Amniotic stem cell (primary cell): ENCODE results near the gene SARM1.
"Not testable (repeated sequence)": the region's sequence is repeated elsewhere in the genome, so short reads cannot be mapped to it uniquely, and the experiment has no call there.

Source experiments
- DNase-seq: peaks from one replicate; lab custom pipeline; 2025; lab: John Stamatoyannopoulos, UW

SARM1 gene

DNA sequence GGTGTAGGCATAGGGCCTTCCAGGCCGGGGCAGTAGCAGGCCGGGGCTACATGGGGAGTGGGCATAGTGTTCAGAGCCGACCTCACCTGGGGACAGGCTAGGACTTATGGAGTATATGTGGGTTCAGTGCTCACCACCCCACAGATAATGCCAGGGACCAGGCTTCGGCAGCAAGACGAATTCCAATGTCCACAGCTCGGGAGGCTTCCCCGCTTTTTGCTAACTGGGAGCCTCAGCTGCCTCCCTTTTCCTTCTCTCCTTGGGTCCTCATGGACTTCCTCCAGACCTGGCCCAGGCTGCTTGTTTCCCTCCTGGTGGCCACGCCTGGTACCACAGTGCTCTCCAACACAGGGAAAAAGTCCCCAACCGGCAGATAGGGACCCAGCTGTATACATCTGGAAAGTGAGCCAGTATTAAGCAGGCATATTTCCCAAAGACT, 54.6 kb downstream of the SARM1 start:
- no peak for DNase-seq

DNA sequence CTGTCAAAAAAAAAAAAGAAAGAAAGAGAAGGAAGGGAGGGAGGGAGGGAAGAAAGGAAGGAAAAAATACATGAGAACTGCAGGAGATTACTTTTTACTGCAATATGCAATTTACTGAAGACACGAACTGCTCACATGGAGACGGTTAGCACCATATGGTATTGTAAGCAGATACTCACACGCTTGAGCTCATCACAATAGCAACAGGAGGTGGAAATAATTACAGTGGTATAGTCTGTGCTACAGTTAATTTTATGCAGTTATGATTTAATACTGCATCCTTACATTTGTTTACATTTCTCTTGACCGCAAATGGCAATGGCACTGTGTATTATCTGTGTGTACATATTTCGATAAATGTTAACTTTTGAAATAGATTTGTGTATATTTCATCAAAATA, 55.9 kb downstream of the SARM1 start:
- DNase-seq, result no peak

DNA sequence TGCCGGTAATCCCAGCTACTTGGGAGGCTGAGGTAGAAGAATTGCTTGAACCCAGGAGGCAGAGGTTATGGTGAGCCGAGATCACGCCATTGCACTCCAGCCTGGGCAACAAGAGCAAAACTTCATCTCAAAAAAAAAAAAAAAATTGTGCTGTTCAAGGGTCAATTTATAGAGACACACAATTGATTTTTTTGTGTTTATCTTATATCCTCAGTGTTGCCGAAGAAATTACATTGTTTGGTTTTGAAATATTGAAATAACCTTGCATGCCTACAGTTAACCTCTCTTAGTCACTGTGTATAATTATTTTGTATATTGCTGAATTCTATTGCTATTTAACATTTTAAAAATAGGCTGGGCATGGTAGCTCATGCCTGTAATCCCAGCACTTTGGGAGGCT, 56.5 kb downstream of the SARM1 start:
- not testable (repeated sequence) for DNase-seq

DNA sequence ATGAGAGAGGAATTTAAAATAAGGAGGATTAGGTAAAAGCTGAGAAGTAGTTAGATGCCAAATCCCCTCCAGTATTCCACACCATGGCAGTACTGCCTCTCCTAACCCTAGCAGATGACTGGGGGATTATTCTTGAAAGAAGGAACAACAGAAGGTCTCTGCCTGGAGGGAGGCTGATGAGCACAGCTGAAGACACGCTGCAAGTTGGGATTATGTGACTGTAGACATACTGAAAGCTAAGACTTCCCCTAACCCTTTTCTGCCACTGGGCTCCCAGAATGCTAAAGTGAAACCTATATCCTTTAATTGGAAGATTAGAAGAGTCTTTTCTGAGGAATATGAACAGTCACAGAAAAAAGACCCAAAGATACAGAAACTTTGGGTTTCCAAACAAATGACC, 62.2 kb downstream of the SARM1 start:
- DNase-seq, result no peak

DNA sequence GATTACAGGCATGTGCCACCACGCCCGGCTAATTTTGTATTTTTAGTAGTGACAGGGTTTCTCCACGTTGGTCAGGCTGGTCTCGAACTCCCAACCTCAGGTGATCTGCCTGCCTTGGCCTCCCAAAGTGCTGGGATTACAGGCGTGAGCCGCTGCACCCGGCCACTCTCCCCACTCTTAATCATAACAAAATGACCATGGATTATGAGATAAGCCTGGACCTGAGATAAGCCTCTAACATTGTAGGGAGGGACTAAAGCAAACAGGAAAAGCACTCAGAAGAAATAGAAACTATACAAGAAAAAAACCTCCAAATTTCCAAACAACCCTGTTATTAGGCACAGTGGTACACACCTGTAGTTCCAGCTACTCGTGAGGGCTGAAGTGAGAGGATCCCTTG, 62.8 kb downstream of the SARM1 start:
- DNase-seq, result not testable (repeated sequence)

DNA sequence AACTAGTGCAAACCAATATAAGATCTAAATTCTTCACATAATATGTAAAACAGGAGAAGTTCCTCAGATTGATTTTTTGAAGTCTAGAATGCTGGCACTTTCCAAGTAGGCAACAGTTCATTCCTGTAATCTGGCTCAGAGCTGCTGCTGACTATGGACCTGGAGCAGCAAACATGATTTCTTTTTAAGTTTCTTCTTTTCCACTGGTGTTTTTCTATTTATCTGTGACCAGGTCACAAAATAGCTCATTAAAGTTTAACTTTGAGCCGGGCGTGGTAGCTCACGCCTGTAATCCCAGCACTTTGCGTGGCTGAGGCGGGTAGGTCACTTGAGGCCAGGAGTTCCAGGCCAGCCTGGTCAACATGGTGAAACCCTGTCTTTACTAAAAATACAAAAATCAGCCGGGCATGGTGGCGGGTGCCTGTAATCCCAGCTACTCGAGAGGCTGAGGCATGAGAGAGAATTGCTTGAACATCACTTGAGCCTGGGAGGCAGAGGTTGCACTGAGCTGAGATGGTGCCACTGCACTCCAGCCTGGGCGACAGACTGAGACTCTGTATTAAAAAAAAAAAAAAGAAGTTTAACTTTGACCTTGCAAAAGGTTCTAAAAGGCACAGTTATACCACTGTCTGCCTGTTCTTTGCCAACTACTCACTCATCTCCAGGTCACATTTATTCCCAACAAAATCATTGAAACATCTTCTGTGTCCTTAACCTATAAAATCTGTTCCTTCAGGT, 72.6 kb downstream of the SARM1 start:
- DNase-seq, result no peak

DNA sequence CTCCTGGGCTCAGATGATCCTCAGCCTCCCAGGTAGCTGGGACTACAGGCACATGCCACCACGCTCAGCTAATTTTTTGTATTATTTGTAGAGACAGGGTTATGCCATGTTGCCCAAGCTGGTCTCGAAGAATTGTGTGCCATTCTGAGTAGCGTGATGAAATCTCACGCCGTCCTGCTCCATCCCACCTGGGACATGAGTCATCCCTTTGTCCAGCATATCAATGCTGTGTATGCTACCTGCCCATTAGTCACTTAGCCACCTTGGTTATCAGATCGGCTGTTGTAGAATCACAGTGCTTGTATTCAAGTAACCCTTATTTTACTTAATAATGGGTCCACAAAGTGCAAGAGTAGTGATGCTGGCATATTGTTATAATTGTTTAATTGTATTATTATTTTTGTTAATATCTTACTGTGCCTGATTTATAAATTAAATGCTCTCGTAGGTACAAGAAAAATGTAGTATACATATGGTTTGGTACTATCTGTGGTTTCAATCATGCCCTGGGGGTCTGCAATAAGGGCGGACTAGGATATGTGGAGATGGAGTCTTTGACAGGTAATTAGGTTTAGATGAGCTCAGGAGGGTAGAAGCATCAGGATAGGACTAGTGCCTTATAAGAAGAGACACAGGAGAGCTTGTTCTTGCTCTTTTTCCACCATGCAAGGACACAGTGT, 75.4 kb downstream of the SARM1 start:
- DNase-seq, result no peak

DNA sequence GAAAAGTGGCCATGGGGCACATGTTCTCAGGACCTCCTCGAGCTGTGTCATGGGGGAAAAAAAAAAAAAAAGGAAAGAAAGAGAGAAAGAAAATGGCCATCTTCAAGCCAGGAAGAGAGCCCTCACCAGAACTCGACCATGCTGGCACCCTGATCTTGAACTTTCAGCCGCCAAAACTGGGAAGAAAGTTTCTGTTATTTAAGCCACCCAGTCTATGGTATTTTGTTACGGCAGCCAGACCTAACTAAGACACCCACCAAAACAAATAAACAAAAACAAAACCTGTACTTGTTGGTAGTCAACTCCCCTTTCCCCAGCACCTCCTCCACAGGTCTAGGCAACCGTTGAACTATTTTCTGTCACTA, 75.9 kb downstream of the SARM1 start:
- no peak for DNase-seq

DNA sequence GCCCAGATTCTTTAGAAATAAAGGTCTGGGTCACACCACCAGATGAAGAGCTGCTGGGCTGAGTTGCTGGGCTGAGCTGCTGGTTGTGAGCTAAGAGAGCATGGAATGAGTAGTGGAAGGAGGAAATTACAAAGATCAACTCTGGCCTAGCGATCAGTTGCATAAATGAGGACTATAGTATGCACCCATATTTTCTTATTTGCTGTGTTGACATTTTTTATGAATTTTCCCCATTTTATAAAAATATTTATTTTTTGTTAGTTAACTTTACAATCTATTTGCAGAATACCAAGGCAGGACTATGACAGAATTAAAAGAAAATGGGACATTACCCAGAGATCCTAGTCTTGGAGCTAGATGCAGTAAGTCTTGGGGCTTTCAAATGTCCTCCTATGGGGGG, 78.4 kb downstream of the SARM1 start:
- DNase-seq, result no peak
